Thyroid gland (tissue), 4 donors: ENCODE data around the gene INPP4B. TPM values are rescaled to one million over a fixed set of nuclear protein-coding genes. Genes with fewer than 3 reads are reported as not detected.
A peak's percentile ranks its signal among the peaks of the same experiment; 100 is the strongest.

Source experiments
- DNase-seq, 2 donors: peaks; one replicate each; pipeline ENCODE4 v3.0.0-alpha.2; 2019
- H3K27ac ChIP-seq, 3 donors: fragments of 200-600 bp; sonication (generic); 1 replicate in 2 of 3; 2 replicates in 1 of 3; pipeline ENCODE4 v1.5.1; 2016 to 2019; ENCODE audit warnings: mild to moderate bottlenecking in 1 of 3, moderate library complexity in 1 of 3
- H3K27me3 ChIP-seq: fragments of 200-600 bp; sonication (generic); one replicate; pipeline ENCODE4 v1.5.1; 2019
- H3K36me3 ChIP-seq, 2 donors: fragments of 200-600 bp; sonication (generic); one replicate each; pipeline ENCODE4 v1.5.1; 2016 to 2019
- H3K4me1 ChIP-seq, 2 donors: fragments of 200-600 bp; sonication (generic); one replicate each; pipeline ENCODE4 v1.5.1; 2017 to 2019
- H3K4me3 ChIP-seq, 3 donors: fragments of 200-600 bp; sonication (generic); replicated peaks in 1 of 3; 1 replicate in 2 of 3; 2 replicates in 1 of 3; pipeline ENCODE4 v1.5.1; 2016; ENCODE audit warnings: mild to moderate bottlenecking in 1 of 3
- H3K9me3 ChIP-seq: fragments of 200-600 bp; sonication (generic); one replicate; pipeline ENCODE4 v1.5.1; 2017
- POLR2A ChIP-seq, 2 donors: fragments of 450-650 bp; IDR thresholded peaks; one replicate each; pipeline ENCODE4 v1.6.1; 2017; ENCODE audit warnings: antibody characterized with exemption in 2 of 2, mild to moderate bottlenecking in 2 of 2, moderate library complexity in 1 of 2
- WGBS, 2 donors: methylation state at CpG; one replicate each; pipeline ENCODE4 v1.1.5; 2017; 5-methylcytosine and 5-hydroxymethylcytosine counted together
- intact Hi-C: fragments of 100-400 bp; cut with DNase I; formaldehyde crosslinking; loops from one replicate; pipeline ENCODE4 v1.15.1; 2023
- total RNA-seq, 4 donors: library from RNA; depleted of rRNA; stranded (reverse); fragments of >200 nt; gene quantifications; one replicate each; pipeline ENCODE4 v1.2.3, GENCODE V29; 2016
- TF ChIP-seq, protein P1 (sequence below), 6 experiments: fragments of 200-600 bp in 3 of 6; fragments of 450-650 bp in 3 of 6; sonication (generic) in 3 of 6; IDR thresholded peaks; one replicate each; pipeline ENCODE4 v1.5.1; 2016 to 2019; ENCODE audit warnings: antibody characterized with exemption in 6 of 6, mild to moderate bottlenecking in 2 of 6, inconsistent platforms in 1 of 6, moderate library complexity in 1 of 6

INPP4B gene
- total RNA-seq, 4 donors from 2014 or later: 8.0 to 22.1 (median 12.0) TPM

- 22 to 33% methylated on average over 1 of the region's 1 CpG for WGBS, 2 donors
- intact Hi-C loops: no loop called here
- Histone ChIP-seq H3K4me1 (peaks cover 4 to 10% of the 10 kb centered on the region in 2 donors), H3K36me3 (no peaks in the 10 kb centered on the region), H3K27me3 (no peaks in the 10 kb centered on the region), H3K9me3 (no peaks in the 10 kb centered on the region), H3K4me3 (no peak overlapping the region), H3K27ac (no peak overlapping the region)
- peak; percentile 32 to 40 for DNase-seq
- no peak for TF ChIP-seq POLR2A (IDR thresholded peaks at IDR 0.05)
- TF ChIP-seq, protein P1, sequence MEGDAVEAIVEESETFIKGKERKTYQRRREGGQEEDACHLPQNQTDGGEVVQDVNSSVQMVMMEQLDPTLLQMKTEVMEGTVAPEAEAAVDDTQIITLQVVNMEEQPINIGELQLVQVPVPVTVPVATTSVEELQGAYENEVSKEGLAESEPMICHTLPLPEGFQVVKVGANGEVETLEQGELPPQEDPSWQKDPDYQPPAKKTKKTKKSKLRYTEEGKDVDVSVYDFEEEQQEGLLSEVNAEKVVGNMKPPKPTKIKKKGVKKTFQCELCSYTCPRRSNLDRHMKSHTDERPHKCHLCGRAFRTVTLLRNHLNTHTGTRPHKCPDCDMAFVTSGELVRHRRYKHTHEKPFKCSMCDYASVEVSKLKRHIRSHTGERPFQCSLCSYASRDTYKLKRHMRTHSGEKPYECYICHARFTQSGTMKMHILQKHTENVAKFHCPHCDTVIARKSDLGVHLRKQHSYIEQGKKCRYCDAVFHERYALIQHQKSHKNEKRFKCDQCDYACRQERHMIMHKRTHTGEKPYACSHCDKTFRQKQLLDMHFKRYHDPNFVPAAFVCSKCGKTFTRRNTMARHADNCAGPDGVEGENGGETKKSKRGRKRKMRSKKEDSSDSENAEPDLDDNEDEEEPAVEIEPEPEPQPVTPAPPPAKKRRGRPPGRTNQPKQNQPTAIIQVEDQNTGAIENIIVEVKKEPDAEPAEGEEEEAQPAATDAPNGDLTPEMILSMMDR (IDR thresholded peaks at IDR 0.05): no peak
These were observed 315.4 kb downstream of the INPP4B start for GRCh38 chr4:142530728-142531127.

GRCh38 chr4:142528433-142528832 is 317.7 kb downstream of the INPP4B start:
- intact Hi-C loops: no loop called here
- 36 to 66% methylated on average over 1 of the region's 1 CpG for WGBS, 2 donors

DNA sequence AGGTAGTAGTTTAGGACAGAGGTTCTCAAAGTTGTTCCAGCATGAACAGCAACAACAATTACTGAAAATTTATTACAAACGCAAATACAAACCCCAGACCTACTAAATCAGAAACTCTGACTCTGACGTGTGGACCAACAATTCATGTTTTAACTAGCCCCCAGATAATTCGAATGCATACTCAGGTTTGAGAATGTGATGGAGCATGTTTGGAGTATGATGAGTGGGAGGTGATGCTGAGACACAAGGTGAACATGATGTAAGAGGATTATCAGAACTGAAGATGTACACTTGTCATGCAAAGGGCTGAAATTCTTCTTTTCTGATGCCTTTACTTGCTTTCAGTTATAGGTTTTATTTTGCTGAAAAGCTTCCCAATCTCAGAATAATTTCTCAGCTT is 323.0 kb downstream of the INPP4B start:
- intact Hi-C loops: no loop called here
- H3K9me3 ChIP-seq: no peaks in the 10 kb centered on the region
- WGBS, 2 donors: 84 to 89% methylated on average over 3 of the region's 3 CpGs

More at GRCh38 chr4:142528433-142528832, 317.7 kb downstream of the INPP4B start:
- TF ChIP-seq, protein P1 (IDR thresholded peaks at IDR 0.05): no peak
- TF ChIP-seq POLR2A (IDR thresholded peaks at IDR 0.05): no peak
- peaks cover 4 to 10% of the 10 kb centered on the region in 2 donors for H3K4me1 ChIP-seq
- no peak for DNase-seq
- no peaks in the 10 kb centered on the region for H3K9me3 ChIP-seq
- H3K4me3 ChIP-seq: no peak overlapping the region
- H3K27me3 ChIP-seq: no peaks in the 10 kb centered on the region
- no peaks in the 10 kb centered on the region for H3K36me3 ChIP-seq
- H3K27ac ChIP-seq: no peak overlapping the region

DNA sequence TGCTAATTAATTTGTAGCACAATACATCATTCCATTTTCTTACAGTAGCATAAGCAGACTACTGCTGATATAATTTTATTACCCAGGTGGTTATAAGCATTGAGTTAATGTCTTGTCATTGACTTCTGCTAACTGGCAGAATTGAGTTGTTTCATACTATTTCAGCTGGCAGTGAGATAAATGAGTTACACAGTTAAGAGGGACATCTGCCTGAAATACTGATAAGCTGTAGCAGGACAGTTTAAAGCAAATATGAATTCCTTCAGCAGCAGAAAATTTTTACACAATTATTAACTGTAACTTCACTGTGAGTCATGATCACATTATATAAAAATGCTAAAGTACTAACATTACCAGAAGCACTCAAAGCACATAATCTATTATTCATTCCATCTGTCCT is 326.8 kb downstream of the INPP4B start:
- intact Hi-C loops: no loop called here
- H3K36me3 ChIP-seq: no peaks in the 10 kb centered on the region
- no peak for TF ChIP-seq POLR2A (IDR thresholded peaks at IDR 0.05)
- TF ChIP-seq, protein P1 (IDR thresholded peaks at IDR 0.05): no peak
- no peak overlapping the region for H3K4me3 ChIP-seq
- no peaks in the 10 kb centered on the region for H3K4me1 ChIP-seq
- no peak for DNase-seq
- H3K27me3 ChIP-seq: no peaks in the 10 kb centered on the region
- H3K27ac ChIP-seq: no peak overlapping the region
- H3K9me3 ChIP-seq: no peaks in the 10 kb centered on the region

More for the DNA sequence above, 323.0 kb downstream of the INPP4B start:
- no peak overlapping the region for H3K4me3 ChIP-seq
- no peaks in the 10 kb centered on the region for H3K36me3 ChIP-seq
- no peak for DNase-seq
- H3K4me1 ChIP-seq: no peaks in the 10 kb centered on the region
- TF ChIP-seq, protein P1 (IDR thresholded peaks at IDR 0.05): no peak
- no peak for TF ChIP-seq POLR2A (IDR thresholded peaks at IDR 0.05)
- no peaks in the 10 kb centered on the region for H3K27me3 ChIP-seq
- no peak overlapping the region for H3K27ac ChIP-seq

- DNase-seq: no peak
- Histone ChIP-seq H3K4me1 (no peaks in the 10 kb centered on the region), H3K27ac (no peak overlapping the region), H3K9me3 (no peaks in the 10 kb centered on the region), H3K4me3 (no peak overlapping the region), H3K27me3 (no peaks in the 10 kb centered on the region), H3K36me3 (no peaks in the 10 kb centered on the region)
- intact Hi-C loops: no loop called here
- 90% methylated on average over 4 of the region's 4 CpGs for WGBS, 2 donors
- TF ChIP-seq, protein P1 (IDR thresholded peaks at IDR 0.05): no peak
- no peak for TF ChIP-seq POLR2A (IDR thresholded peaks at IDR 0.05)
These were observed 329.2 kb downstream of the INPP4B start for GRCh38 chr4:142516686-142517526.
